ENCODE results near the gene UROC1.

GRCh38 chr3:126540342-126540849, 22.8 kb upstream of the UROC1 start:
- TF ChIP-seq POLR2A (IDR thresholded peaks at IDR 0.05) (peak in 1 of 4 donors; percentile 14), CTCF (IDR thresholded peaks at IDR 0.05) (no peak), EP300 (IDR thresholded peaks at IDR 0.05) (no peak)

Measured in upper lobe of left lung (tissue), 4 donors.